SU-DHL-6 (cell line): ENCODE results near the gene BATF2.

Source experiments
- H2AFZ ChIP-seq: fragments of 200-600 bp; sonication (generic); 2 replicates; pipeline ENCODE4 v1.6.1; 2014; ENCODE audit warnings: low read depth, mild to moderate bottlenecking, moderate library complexity, mixed read lengths, antibody characterized with exemption, low read length; ENCODE audit not compliant: severe bottlenecking
- H3F3A ChIP-seq: fragments of 200-600 bp; shearing (Covaris generic); 2 replicates; pipeline ENCODE4 v1.6.0; 2016; ENCODE audit warnings: antibody characterized with exemption, mild to moderate bottlenecking; ENCODE audit not compliant: insufficient read depth
- H3K27ac ChIP-seq: fragments of 200-600 bp; sonication (generic); 2 replicates; pipeline ENCODE4 v1.5.1; 2016; ENCODE audit warnings: low read depth, mild to moderate bottlenecking, low read length, moderate library complexity, mixed read lengths
- H3K27me3 ChIP-seq: fragments of 200-600 bp; sonication (generic), shearing (Covaris generic); 2 replicates; pipeline ENCODE4 v1.6.0; 2014; ENCODE audit warnings: mild to moderate bottlenecking, low read length
- H3K36me3 ChIP-seq: fragments of 200-600 bp; sonication (generic); 2 replicates; pipeline ENCODE4 v1.6.1; 2014; ENCODE audit warnings: mild to moderate bottlenecking, low read length, mixed read lengths
- H3K4me2 ChIP-seq: fragments of 300-600, 200-600 bp; shearing (Covaris generic), sonication (generic); 2 replicates; pipeline ENCODE4 v1.6.0; 2014; ENCODE audit warnings: low read length, low read depth, mild to moderate bottlenecking; ENCODE audit not compliant: poor library complexity, severe bottlenecking
- H3K4me3 ChIP-seq: fragments of 200-600 bp; sonication (generic); 2 replicates; pipeline ENCODE4 v1.5.1; 2014; ENCODE audit warnings: antibody characterized with exemption, low read length, mild to moderate bottlenecking, mixed read lengths; ENCODE audit not compliant: insufficient read depth, poor library complexity, severe bottlenecking
- H3K79me2 ChIP-seq: fragments of 200-600 bp; sonication (generic); 2 replicates; pipeline ENCODE4 v1.6.1; 2014; ENCODE audit warnings: mild to moderate bottlenecking, low read length, moderate library complexity; ENCODE audit not compliant: insufficient read depth
- H3K9ac ChIP-seq: fragments of 200-600 bp; sonication (generic); 2 replicates; pipeline ENCODE4 v1.7.0; 2014; ENCODE audit warnings: mild to moderate bottlenecking, low read length
- H3K9me2 ChIP-seq: fragments of 200-600 bp; sonication (generic); replicated peaks from 2 replicates; pipeline ENCODE4 v1.6.1; 2014; ENCODE audit warnings: low read length; ENCODE audit not compliant: insufficient read depth
- H3K9me3 ChIP-seq: fragments of 200-600 bp; sonication (generic); 2 replicates; pipeline ENCODE4 v1.6.1; 2014; ENCODE audit warnings: low read length, mixed read lengths; ENCODE audit not compliant: insufficient read depth
- H4K20me1 ChIP-seq: fragments of 200-600 bp; sonication (generic); 2 replicates; pipeline ENCODE4 v1.6.1; 2014; ENCODE audit warnings: low read depth, mild to moderate bottlenecking, antibody characterized with exemption, low read length, moderate library complexity, mixed read lengths
- CTCF ChIP-seq: fragments of 200-600 bp; sonication (generic); IDR thresholded peaks from one replicate; pipeline ENCODE4 v1.5.1; 2017; ENCODE audit warnings: antibody characterized with exemption, mild to moderate bottlenecking, low read length, moderate library complexity; ENCODE audit not compliant: insufficient read depth, poor library complexity, severe bottlenecking
- EZH2phosphoT487 ChIP-seq: fragments of 200-600 bp; sonication (generic), shearing (Covaris generic); conservative IDR thresholded peaks from 2 replicates; pipeline ENCODE4 v1.6.1; 2018; ENCODE audit warnings: mild to moderate bottlenecking, antibody characterized with exemption, low read length, moderate library complexity, mixed read lengths

Gene BATF2

GRCh38 chr11:64951529-64951928 is 45.2 kb downstream of the BATF2 start:
- Histone ChIP-seq H3K79me2 (no peaks in the 10 kb centered on the region), H3K9ac (no peak overlapping the region), H3K27me3 (no peaks in the 10 kb centered on the region), H3K9me2 (no peaks in the 10 kb centered on the region), H3K9me3 (no peaks in the 10 kb centered on the region), H3F3A (no peaks in the 10 kb centered on the region), H3K27ac (no peak overlapping the region), H3K4me2 (no peak overlapping the region), H4K20me1 (no peaks in the 10 kb centered on the region), H2AFZ (no peak overlapping the region), H3K36me3 (no peaks in the 10 kb centered on the region), H3K4me3 (no peak overlapping the region)
- TF ChIP-seq CTCF (no peak), EZH2phosphoT487 (no peak)

GRCh38 chr11:64947208-64947814 is 49.5 kb downstream of the BATF2 start:
- H3K4me3 ChIP-seq: no peak overlapping the region
- no peaks in the 10 kb centered on the region for H3K9me2 ChIP-seq
- no peaks in the 10 kb centered on the region for H3F3A ChIP-seq
- no peaks in the 10 kb centered on the region for H4K20me1 ChIP-seq
- H3K9ac ChIP-seq: no peak overlapping the region
- H3K79me2 ChIP-seq: no peaks in the 10 kb centered on the region
- H2AFZ ChIP-seq: no peak overlapping the region
- no peak overlapping the region for H3K4me2 ChIP-seq
- no peaks in the 10 kb centered on the region for H3K27me3 ChIP-seq
- H3K9me3 ChIP-seq: no peaks in the 10 kb centered on the region
- no peaks in the 10 kb centered on the region for H3K36me3 ChIP-seq
- TF ChIP-seq EZH2phosphoT487: no peak
- no peak for TF ChIP-seq CTCF
- H3K27ac ChIP-seq: no peak overlapping the region
